Measurements from ENCODE around the gene CASS4. TPM values are rescaled to one million over a fixed set of nuclear protein-coding genes. Genes with fewer than 3 reads are reported as not detected.
A peak's percentile ranks its signal among the peaks of the same experiment; 100 is the strongest.
"Not testable (repeated sequence)": the region's sequence is repeated elsewhere in the genome, so short reads cannot be mapped to it uniquely, and the experiment has no call there.

Gene CASS4
- total RNA-seq, 1 donor = 13.4 TPM

DNA sequence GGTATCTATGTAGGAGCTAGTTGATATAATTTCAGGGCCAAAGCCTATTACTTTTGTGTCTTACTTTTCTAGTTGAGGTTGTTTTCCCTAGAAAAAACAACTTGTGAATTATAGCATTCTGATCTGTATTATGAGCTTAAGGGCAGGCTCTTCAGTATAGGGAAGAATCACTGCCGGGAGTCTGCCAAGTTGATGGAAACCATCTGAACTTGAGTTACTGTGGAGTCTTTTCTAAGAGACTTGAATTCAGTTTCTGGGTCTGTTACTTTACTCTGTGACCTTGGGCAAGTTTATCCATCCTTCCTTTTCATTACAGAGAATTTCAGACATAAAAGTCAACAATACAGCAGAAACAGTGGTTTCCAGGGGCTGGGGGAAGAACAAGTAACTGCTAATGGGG, 2.1 kb upstream of the CASS4 start:
- Histone ChIP-seq H3K9me3 (ENCODE audit: low read depth, low read length) (no peaks in the 10 kb centered on the region), H3K4me1 (ENCODE audit: insufficient read depth, low read length) (peaks cover 51% of the 10 kb centered on the region), H3K4me3 (ENCODE audit: low read length) (no peak overlapping the region), H3K27me3 (ENCODE audit: insufficient read depth, low read length) (no peaks in the 10 kb centered on the region)

DNA sequence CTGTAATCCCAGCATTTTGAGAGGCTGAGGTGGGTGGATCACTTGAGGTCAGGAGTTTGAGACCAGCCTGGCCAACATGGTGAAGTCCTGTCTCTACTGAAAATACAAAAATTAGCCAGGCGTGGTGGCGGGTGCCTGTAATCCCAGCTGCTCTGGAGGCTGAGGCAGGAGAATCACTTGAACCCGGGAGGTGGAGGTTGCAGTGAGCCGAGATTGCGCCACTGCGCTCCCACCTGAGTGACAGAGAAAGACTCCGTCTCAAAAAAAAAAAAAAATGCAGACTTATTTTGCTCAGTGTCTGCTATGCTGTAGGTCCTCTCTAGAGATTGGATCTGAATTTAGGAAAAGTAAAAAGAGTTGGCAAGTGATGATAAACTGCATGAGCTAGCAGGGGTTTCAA, 773 bp upstream of the CASS4 start:
- not testable (repeated sequence) for H3K9me3 ChIP-seq (ENCODE audit: low read depth, low read length); H3K27me3 ChIP-seq (ENCODE audit: insufficient read depth, low read length); H3K4me3 ChIP-seq (ENCODE audit: low read length)
- peaks cover 61% of the 10 kb centered on the region for H3K4me1 ChIP-seq (ENCODE audit: insufficient read depth, low read length)

DNA sequence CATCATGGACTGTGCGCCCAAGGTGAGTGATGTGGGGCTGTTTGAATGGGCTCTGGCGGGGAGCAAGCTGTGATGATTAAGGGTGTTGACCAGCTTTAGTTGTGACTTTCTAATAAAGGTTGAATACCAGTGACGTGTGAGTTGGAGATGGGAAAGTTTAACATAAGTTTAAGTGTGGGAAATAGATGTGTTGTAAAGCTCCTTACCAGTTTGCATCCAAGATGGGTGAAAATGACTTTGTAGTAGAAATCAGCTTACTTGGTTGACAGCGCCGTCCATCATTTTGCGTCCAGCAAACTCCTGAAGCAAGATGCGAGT, 372 bp downstream of the CASS4 start:
- no peaks in the 10 kb centered on the region for H3K27me3 ChIP-seq (ENCODE audit: insufficient read depth, low read length)
- peak overlapping the region; percentile 47 for H3K4me3 ChIP-seq (ENCODE audit: low read length)
- peaks cover 68% of the 10 kb centered on the region for H3K4me1 ChIP-seq (ENCODE audit: insufficient read depth, low read length)
- no peaks in the 10 kb centered on the region for H3K9me3 ChIP-seq (ENCODE audit: low read depth, low read length)

DNA sequence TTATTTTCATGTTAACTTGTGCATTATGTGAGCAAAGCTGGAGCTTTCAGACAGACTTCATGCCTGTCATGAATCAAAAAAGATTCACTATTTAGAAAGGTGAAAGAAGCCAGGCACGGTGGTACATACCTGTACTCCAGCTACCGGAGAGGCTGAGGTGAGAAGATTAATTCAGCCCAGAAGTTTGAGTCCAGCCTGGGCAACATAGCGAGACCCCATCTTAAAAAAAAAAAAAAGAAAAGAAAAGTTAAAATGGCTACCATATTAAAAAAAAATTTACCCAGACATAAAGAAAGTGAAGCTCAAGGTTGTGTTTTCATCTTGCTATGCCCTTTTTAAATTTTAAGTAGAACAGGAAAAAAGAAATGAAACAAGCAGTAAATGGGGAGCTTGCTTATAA, 889 bp downstream of the CASS4 start:
- H3K4me1 ChIP-seq (ENCODE audit: insufficient read depth, low read length) = peaks cover 73% of the 10 kb centered on the region

DNA sequence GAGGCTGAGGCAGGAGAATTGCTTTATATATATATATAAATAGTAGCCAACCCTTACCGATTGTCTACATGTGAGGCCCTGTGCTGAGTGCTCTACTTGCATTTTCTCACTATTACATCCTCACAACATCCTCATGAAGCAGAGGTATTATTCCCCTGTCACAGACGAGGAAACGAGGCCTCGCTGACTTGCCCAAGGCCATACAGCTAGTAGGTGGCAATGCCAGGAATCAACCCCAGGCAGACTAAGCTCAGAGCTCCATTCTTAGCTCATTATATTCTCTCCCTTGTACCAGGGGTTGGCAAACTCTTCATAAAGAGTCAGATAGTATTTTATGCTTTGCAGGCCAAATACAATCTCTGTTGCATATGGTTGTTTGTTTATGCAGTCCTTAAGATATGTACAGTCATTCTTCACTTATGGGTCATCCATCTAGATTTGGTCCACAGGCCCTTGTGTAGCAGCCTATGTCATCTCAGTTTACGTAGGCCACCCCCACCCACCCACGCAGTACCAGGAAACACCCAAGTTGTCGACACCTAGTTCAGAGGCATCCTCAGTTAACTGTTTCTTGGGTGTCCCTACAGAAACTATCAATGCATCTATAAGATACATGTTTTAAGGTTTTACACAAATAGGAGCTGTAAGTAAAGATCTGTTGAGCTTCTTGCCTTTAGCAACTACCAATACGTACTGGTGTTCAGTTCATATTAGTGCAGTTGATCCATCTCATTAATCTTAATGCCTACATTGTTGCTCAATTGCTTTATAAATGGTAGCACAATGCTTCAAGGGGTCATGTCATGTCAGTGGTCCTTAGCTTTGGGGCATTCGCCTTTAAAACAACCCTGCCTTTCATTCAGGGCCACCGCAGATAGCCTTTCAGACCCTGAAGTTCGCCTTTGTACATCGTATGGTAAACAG, 3.0 kb downstream of the CASS4 start:
- H3K4me3 ChIP-seq (ENCODE audit: low read length) = no peak overlapping the region
- H3K27me3 ChIP-seq (ENCODE audit: insufficient read depth, low read length) = no peaks in the 10 kb centered on the region
- no peaks in the 10 kb centered on the region for H3K9me3 ChIP-seq (ENCODE audit: low read depth, low read length)
- H3K4me1 ChIP-seq (ENCODE audit: insufficient read depth, low read length) = peaks cover 87% of the 10 kb centered on the region

More for the DNA sequence above, 889 bp downstream of the CASS4 start:
- Histone ChIP-seq H3K9me3 (ENCODE audit: low read depth, low read length) (no peaks in the 10 kb centered on the region), H3K27me3 (ENCODE audit: insufficient read depth, low read length) (no peaks in the 10 kb centered on the region), H3K4me3 (ENCODE audit: low read length) (peak overlapping the region; percentile 47)

DNA sequence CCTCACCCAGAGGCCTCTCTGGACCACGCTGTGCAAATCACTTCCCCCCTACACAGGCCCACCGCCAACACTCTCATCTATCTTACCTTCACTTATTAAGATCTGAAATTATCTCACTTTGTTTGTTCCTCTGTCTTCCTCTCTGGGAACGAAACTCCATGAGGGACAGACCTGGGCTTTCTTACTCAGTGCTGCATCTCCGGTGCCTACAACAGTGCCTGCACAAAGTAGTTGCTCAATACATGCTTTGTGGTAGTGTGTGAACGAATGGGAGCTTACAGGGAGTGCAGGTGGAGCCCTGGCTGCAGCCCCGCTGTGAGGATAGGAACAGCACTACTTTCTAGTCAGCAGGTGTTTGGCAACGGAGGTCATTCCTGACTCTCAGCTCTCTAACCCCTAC, 5.3 kb downstream of the CASS4 start:
- Histone ChIP-seq H3K4me1 (ENCODE audit: insufficient read depth, low read length) (peaks cover 88% of the 10 kb centered on the region), H3K4me3 (ENCODE audit: low read length) (no peak overlapping the region), H3K27me3 (ENCODE audit: insufficient read depth, low read length) (no peaks in the 10 kb centered on the region), H3K9me3 (ENCODE audit: low read depth, low read length) (no peaks in the 10 kb centered on the region)

DNA sequence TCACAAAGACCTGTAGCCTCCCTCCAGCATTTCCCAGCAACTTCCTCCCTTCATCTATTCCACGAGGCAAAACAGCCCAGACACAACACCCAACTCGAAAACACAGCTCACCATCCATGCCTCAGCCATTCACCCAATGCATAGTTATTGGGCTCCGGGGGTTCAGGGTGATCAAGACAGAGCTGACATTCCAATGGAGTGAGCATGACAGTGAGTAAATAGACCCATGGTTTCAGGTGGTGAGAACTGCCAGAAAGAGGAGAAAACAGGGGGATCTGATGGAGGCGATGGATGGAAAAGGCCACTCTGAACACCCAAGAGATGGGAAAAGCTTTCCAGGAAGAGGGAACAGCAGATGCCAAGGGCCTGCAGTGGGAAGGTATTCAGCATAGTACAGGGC, 5.9 kb downstream of the CASS4 start:
- no peaks in the 10 kb centered on the region for H3K27me3 ChIP-seq (ENCODE audit: insufficient read depth, low read length)
- H3K9me3 ChIP-seq (ENCODE audit: low read depth, low read length) = no peaks in the 10 kb centered on the region
- H3K4me3 ChIP-seq (ENCODE audit: low read length) = no peak overlapping the region
- H3K4me1 ChIP-seq (ENCODE audit: insufficient read depth, low read length) = peaks cover 88% of the 10 kb centered on the region

DNA sequence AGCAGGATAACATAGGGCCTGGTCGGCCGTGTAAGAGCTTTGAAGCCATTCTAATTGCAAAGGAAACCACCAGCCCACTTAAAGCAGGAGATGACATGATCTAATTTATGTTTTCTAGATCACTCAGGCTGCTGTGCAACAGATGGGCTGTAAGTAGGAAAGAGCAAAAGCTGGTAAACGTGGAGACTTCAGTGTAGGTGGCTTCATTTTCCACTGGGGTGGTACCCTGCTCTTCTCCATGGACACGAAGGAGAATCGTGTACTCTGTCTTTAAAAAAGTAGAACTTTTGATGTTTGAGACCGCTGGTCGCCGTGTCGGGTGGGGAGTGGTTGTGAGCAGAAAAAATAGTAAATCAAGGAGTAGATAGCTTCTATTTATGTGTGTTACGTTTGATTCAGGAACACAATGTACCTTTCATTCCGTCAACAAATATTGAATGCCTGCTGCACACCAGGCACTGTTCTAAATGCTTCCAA, 6.4 kb downstream of the CASS4 start:
- H3K27me3 ChIP-seq (ENCODE audit: insufficient read depth, low read length) = no peaks in the 10 kb centered on the region
- H3K4me1 ChIP-seq (ENCODE audit: insufficient read depth, low read length) = peaks cover 88% of the 10 kb centered on the region
- no peaks in the 10 kb centered on the region for H3K9me3 ChIP-seq (ENCODE audit: low read depth, low read length)
- H3K4me3 ChIP-seq (ENCODE audit: low read length) = no peak overlapping the region

DNA sequence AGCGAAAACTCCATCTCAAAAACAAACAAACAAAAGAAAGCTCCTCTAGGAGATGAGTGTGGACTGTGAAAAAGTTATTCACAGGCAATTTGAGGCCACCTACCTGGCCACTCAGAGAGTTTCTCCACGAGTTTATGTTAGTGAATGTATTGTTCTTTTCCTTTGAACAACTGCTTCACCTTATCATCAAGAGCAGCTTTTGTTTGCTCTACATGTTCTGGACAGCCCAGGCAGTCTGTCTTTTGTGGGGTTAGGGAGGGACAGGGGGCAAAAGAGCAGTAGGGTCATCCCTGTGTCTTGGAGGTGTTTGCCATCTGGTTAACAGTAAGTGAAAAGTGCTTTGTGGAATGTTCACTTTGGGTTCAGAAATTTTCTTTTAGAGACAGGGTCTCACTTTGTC, 8.0 kb downstream of the CASS4 start:
- Histone ChIP-seq H3K9me3 (ENCODE audit: low read depth, low read length) (no peaks in the 10 kb centered on the region), H3K27me3 (ENCODE audit: insufficient read depth, low read length) (no peaks in the 10 kb centered on the region), H3K4me1 (ENCODE audit: insufficient read depth, low read length) (peaks cover 87% of the 10 kb centered on the region), H3K4me3 (ENCODE audit: low read length) (no peak overlapping the region)

DNA sequence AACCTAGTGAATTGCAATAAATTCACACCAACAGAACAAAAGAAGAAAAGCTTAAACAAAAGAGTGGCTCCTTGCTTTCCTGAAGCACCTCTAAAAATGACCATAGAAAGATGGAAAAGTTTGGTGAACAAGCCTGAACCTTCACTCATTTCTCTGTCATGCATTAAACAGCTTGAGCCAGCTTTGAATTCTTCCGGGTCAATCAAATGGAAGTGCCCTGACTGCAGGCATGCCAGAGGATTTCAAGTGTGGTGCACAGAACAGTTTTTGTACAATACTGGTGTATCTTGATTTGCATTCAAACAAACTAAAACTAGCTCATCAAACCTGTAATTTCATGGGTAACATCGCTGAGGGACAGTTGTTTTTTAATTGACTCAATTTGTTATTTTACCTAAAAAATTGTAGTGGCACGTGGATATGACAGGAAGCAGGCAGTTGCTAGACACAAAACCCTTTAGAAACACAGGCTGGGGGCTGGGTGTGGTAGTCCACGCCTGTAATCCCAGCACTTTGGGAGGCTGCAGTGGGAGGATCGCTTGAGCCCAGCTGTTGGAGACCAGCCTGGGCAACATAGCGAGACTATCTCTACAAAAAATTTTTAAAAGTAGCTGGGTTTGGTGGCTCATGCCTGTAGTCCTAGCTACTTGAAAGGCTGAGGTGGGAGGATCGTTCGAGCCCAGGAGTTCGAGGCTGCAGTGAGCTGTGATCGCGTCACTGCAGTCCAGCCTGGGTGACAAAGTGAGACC, 9.1 kb downstream of the CASS4 start:
- peaks cover 79% of the 10 kb centered on the region for H3K4me1 ChIP-seq (ENCODE audit: insufficient read depth, low read length)
- H3K9me3 ChIP-seq (ENCODE audit: low read depth, low read length) = no peaks in the 10 kb centered on the region
- no peaks in the 10 kb centered on the region for H3K27me3 ChIP-seq (ENCODE audit: insufficient read depth, low read length)
- H3K4me3 ChIP-seq (ENCODE audit: low read length) = no peak overlapping the region

DNA sequence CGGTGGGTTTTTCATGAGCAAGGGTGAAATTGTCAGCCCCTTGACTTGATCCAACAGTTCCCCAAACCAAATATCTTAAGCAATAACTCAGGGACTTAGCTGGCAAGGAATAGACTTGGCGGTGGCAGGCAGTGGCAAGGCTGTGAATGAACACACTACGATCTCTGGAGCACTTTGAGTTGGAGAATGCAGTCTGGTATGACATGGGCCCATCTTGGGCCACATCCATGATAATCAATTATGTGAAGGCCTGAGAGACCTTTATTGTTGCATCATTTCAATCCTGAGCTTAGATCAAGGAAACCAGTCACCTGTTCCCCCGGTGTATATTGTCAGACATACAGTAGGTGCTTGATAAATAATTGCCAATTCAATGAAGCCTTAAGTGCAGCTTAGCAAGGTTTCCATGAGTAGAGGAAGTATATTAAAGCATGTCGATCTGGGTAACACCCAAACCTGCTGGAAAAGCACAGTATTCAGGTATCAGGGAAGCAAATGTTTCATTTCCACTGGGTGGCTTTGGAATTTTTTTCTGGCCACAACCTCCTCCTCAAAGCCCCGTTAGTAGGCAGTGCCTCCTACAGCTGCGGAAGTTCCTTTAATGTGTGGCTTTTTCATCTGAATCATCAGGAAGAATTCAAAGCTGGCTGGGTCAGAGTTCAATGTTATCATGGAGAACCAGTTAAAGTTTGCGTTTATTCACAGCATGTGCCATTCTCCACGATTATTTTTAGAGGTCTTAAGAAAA, 10.2 kb downstream of the CASS4 start:
- Histone ChIP-seq H3K9me3 (ENCODE audit: low read depth, low read length) (no peaks in the 10 kb centered on the region), H3K4me3 (ENCODE audit: low read length) (no peak overlapping the region), H3K27me3 (ENCODE audit: insufficient read depth, low read length) (no peaks in the 10 kb centered on the region), H3K4me1 (ENCODE audit: insufficient read depth, low read length) (peaks cover 81% of the 10 kb centered on the region)

DNA sequence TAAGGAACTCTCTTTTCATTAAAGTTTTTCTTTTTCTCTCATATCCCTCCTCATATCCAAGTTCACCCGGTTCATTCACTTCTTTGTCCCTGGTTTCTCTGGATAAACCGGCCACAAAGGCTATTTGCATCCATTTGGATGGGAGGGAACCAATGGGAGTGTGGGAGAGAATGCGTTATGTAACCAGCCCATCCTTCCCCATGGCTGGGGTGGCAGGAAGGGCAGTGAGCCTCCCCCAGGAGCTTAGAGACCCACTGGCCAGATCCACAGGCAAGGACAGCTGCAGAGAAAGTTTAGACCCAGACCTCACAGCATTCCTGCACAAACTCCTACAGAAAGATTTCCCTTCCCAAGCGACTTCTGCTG, 10.7 kb downstream of the CASS4 start:
- no peaks in the 10 kb centered on the region for H3K9me3 ChIP-seq (ENCODE audit: low read depth, low read length)
- H3K4me1 ChIP-seq (ENCODE audit: insufficient read depth, low read length) = peaks cover 81% of the 10 kb centered on the region
- H3K27me3 ChIP-seq (ENCODE audit: insufficient read depth, low read length) = no peaks in the 10 kb centered on the region
- H3K4me3 ChIP-seq (ENCODE audit: low read length) = no peak overlapping the region

DNA sequence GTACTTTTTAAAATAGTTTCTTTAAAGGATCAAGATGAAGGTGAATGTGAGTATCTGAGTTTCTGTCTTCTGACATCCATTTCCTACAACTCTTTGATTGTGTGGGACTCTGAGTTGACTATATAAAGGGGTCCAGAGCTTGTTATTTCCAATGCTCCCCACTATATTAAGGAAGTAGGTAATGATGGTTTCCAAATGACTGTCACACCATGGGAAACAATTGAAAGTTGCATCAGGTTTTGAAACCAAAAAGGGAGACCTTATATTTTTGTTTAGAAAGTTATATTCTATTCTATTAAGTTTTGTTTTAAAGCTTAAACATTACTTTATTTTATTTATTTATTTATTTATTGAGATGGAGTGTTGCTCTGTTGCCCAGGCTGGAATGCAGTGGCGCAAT, 11.2 kb downstream of the CASS4 start:
- H3K4me1 ChIP-seq (ENCODE audit: insufficient read depth, low read length) = peaks cover 81% of the 10 kb centered on the region
- H3K27me3 ChIP-seq (ENCODE audit: insufficient read depth, low read length) = no peaks in the 10 kb centered on the region
- H3K9me3 ChIP-seq (ENCODE audit: low read depth, low read length) = no peaks in the 10 kb centered on the region
- no peak overlapping the region for H3K4me3 ChIP-seq (ENCODE audit: low read length)

DNA sequence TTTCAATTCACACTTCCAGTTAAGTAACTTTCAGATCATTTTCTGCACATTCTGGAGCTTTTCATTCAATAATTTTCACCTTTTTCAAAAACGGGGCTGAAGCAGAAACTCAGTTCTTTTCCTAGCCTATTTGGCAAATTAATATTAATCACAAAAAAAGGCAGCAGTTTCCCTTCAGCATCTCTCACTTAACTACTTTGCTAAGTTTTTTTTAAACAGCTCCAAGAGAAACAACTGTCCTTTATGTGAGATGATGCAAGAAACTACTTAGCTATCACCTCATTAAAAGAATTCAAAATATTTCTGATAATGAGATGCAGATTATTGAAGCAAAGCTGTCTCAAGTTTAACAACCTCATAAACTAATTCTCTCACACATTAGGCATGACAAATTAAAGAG, 11.8 kb downstream of the CASS4 start:
- no peak overlapping the region for H3K4me3 ChIP-seq (ENCODE audit: low read length)
- peaks cover 81% of the 10 kb centered on the region for H3K4me1 ChIP-seq (ENCODE audit: insufficient read depth, low read length)
- no peaks in the 10 kb centered on the region for H3K9me3 ChIP-seq (ENCODE audit: low read depth, low read length)
- H3K27me3 ChIP-seq (ENCODE audit: insufficient read depth, low read length) = no peaks in the 10 kb centered on the region

DNA sequence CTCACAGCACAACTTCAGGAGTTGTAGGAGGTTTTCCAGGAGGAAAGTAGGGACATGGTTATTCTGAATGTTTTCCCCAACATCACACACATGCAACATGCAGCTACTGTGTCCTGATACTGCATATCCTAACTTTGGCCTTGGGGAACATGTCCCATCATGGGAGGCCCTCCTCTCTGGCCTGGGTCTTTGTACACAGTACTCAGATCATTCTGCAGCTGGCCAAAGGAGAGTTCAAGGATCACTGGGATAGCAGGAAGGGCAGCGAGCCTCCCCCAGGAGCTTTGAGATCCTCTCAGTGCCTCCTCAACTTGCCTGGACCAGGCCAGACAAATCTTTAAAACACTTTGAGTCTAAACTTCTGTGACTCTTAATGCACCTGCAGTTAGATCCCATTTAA, 12.9 kb downstream of the CASS4 start:
- Histone ChIP-seq H3K4me1 (ENCODE audit: insufficient read depth, low read length) (peaks cover 81% of the 10 kb centered on the region), H3K4me3 (ENCODE audit: low read length) (no peak overlapping the region), H3K27me3 (ENCODE audit: insufficient read depth, low read length) (no peaks in the 10 kb centered on the region), H3K9me3 (ENCODE audit: low read depth, low read length) (no peaks in the 10 kb centered on the region)
